Panc1 (cell line): ENCODE results near the gene INPPL1. TPM values are rescaled to one million over a fixed set of nuclear protein-coding genes. Genes with fewer than 3 reads are reported as not detected.

Source experiments
- ATAC-seq: fragments of 200-7000 bp; cut with Tn5 transposase; 2 replicates; pipeline ENCODE4 v1.9.1; 2020; ENCODE audit warnings: mild to moderate bottlenecking, moderate library complexity
- BruUV-seq: library from RNA; stranded (reverse); fragments of 400-500 nt; replicated peaks from 2 replicates; lab custom pipeline; 2021; lab: Mats Ljungman, UMichigan
- CTCF ChIA-PET: fragments of 300-600 bp; sonication (Branson Sonifier 250); formaldehyde crosslinking; loops from one replicate; lab custom pipeline; 2022; ENCODE audit warnings: antibody characterized with exemption; lab: Charles Lee
- POLR2A ChIA-PET: fragments of 300-600 bp; sonication (Branson Sonifier 250); formaldehyde crosslinking; loops from one replicate; lab custom pipeline; 2022; ENCODE audit warnings: antibody characterized with exemption; lab: Charles Lee
- DNase-seq: peaks from one replicate; pipeline ENCODE4 v3.0.0-alpha.2; 2010; ENCODE audit warnings: low read depth, low spot score
- H3K27ac ChIP-seq: 2 replicates; pipeline ENCODE4 v1.5.1; 2011; ENCODE audit warnings: mild to moderate bottlenecking, low read length, inconsistent platforms
- H3K27me3 ChIP-seq: fragments of 200-500 bp; sonication (Bioruptor generic); 2 replicates; pipeline ENCODE4 v1.6.0; 2014; ENCODE audit warnings: low read length, inconsistent platforms; ENCODE audit not compliant: control insufficient read depth, insufficient read depth
- H3K36me3 ChIP-seq: fragments of 200-500 bp; sonication (Bioruptor generic); 2 replicates; pipeline ENCODE4 v1.5.1; 2014; ENCODE audit warnings: inconsistent platforms, mild to moderate bottlenecking, low read length, moderate library complexity; ENCODE audit not compliant: control insufficient read depth, insufficient read depth
- H3K4me1 ChIP-seq: 2 replicates; pipeline ENCODE4 v1.5.1; 2011; ENCODE audit warnings: inconsistent platforms, mild to moderate bottlenecking, low read length, moderate library complexity; ENCODE audit not compliant: control insufficient read depth, insufficient read depth
- H3K4me3 ChIP-seq, 2 experiments: 2 replicates each; pipeline ENCODE4 v1.5.1; 2011 to 2012; ENCODE audit warnings: low read depth in 2 of 2, low read length in 2 of 2, mild to moderate bottlenecking in 2 of 2, inconsistent platforms in 1 of 2, moderate library complexity in 1 of 2
- H3K9me3 ChIP-seq: fragments of 200-500 bp; sonication (Bioruptor generic); 2 replicates; pipeline ENCODE4 v1.5.1; 2014; ENCODE audit warnings: low read depth, mild to moderate bottlenecking, inconsistent platforms, low read length, moderate library complexity; ENCODE audit not compliant: control insufficient read depth, insufficient read depth
- CTCF ChIP-seq: fragments of 450-650 bp; IDR thresholded peaks from 2 replicates; pipeline ENCODE4 v1.5.1; 2017; ENCODE audit warnings: mild to moderate bottlenecking
- POLR2AphosphoS5 ChIP-seq: IDR thresholded peaks from 2 replicates; pipeline ENCODE4 v1.6.1; 2012; ENCODE audit warnings: mild to moderate bottlenecking, low read depth, low read length, moderate library complexity
- SIN3A ChIP-seq: IDR thresholded peaks from 2 replicates; pipeline ENCODE4 v1.6.1; 2012; ENCODE audit warnings: low read depth, mild to moderate bottlenecking, low read length, moderate library complexity, borderline replicate concordance; ENCODE audit not compliant: insufficient read depth
- TCF7L2 ChIP-seq: IDR thresholded peaks from 2 replicates; pipeline ENCODE4 v1.6.1; 2011; ENCODE audit warnings: mild to moderate bottlenecking, low read depth, low read length, inconsistent platforms
- in situ Hi-C: cut with HindIII; loops from 2 replicates; pipeline ENCODE4 v1.10.0; 2016; ENCODE audit warnings: low sequenced_read_pairs, low pct_unique_long_range_greater_than_20kb
- intact Hi-C: fragments of 100-400 bp; cut with micrococcal nuclease; formaldehyde crosslinking; loops from one replicate; pipeline ENCODE4 v1.10.0; 2022; ENCODE audit not compliant: unreplicated experiment
- total RNA-seq: library from RNA; stranded (reverse); gene quantifications from one replicate; pipeline ENCODE4 v1.2.1, GENCODE V29; 2021; ENCODE audit not compliant: unreplicated experiment
- TF ChIP-seq, protein P1 (sequence below), 2 experiments: IDR thresholded peaks; 2 replicates each; pipeline ENCODE4 v1.6.1; 2011 to 2012; ENCODE audit warnings: low read depth in 2 of 2, control low read depth in 1 of 2, low read length in 1 of 2, mild to moderate bottlenecking in 1 of 2, moderate library complexity in 1 of 2; ENCODE audit not compliant: insufficient read depth in 1 of 2

INPPL1 gene
- total RNA-seq, 1 experiment from 2014 or later: 298 TPM

DNA sequence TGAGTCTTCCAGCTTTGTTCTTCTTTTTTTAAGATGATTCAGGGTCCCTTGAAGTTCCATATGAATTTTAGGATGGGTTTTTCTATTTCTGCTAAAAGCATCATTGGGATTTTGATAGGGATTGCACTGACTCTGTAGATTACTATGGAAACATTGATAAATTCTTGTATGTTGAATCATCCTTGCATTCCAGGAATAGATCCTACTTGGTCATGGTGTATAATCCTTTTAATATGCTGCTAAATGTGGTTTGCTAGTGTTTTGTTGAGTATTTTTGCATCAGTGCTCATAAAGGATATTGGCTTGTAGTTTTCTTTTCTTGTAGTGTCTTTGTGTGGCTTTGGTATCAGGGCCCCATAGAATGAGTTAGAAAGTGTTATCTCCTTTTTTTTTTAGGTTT is 54.3 kb downstream of the INPPL1 start:
- no peak for TF ChIP-seq TCF7L2
- TF ChIP-seq CTCF: no peak
- no peak for TF ChIP-seq POLR2AphosphoS5
- TF ChIP-seq SIN3A: no peak
- TF ChIP-seq, protein P1, sequence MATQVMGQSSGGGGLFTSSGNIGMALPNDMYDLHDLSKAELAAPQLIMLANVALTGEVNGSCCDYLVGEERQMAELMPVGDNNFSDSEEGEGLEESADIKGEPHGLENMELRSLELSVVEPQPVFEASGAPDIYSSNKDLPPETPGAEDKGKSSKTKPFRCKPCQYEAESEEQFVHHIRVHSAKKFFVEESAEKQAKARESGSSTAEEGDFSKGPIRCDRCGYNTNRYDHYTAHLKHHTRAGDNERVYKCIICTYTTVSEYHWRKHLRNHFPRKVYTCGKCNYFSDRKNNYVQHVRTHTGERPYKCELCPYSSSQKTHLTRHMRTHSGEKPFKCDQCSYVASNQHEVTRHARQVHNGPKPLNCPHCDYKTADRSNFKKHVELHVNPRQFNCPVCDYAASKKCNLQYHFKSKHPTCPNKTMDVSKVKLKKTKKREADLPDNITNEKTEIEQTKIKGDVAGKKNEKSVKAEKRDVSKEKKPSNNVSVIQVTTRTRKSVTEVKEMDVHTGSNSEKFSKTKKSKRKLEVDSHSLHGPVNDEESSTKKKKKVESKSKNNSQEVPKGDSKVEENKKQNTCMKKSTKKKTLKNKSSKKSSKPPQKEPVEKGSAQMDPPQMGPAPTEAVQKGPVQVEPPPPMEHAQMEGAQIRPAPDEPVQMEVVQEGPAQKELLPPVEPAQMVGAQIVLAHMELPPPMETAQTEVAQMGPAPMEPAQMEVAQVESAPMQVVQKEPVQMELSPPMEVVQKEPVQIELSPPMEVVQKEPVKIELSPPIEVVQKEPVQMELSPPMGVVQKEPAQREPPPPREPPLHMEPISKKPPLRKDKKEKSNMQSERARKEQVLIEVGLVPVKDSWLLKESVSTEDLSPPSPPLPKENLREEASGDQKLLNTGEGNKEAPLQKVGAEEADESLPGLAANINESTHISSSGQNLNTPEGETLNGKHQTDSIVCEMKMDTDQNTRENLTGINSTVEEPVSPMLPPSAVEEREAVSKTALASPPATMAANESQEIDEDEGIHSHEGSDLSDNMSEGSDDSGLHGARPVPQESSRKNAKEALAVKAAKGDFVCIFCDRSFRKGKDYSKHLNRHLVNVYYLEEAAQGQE (IDR thresholded peaks at IDR 0.05; ENCODE audit: insufficient read depth in 1 of 2, low read depth in 2 of 2, low read length in 1 of 2): no peak
- BruUV-seq: no TSS peak
- no peaks in the 10 kb centered on the region for H3K4me1 ChIP-seq
- no peaks in the 10 kb centered on the region; the same call in 1 of the 2 replicates for H3K27me3 ChIP-seq
- H3K9me3 ChIP-seq: no peaks in the 10 kb centered on the region
- H3K36me3 ChIP-seq: no peaks in the 10 kb centered on the region
- ChIA-PET POLR2A (no interaction called here), CTCF (no interaction called here)
- no peak overlapping the region for H3K4me3 ChIP-seq
- intact Hi-C loops (no loop called here), in situ Hi-C loops (no loop called here)
- H3K27ac ChIP-seq: no peak overlapping the region
- no peak for DNase-seq
- ATAC-seq: no peak

- no peaks in the 10 kb centered on the region for H3K9me3 ChIP-seq
- no peaks in the 10 kb centered on the region for H3K4me1 ChIP-seq
- no TSS peak for BruUV-seq
- POLR2A ChIA-PET: interaction anchor here (0.8 kb wide), 1 partner anchor 119 kb away, joined by 3 read pairs; no protein-coding TSS in a partner anchor
- no peak overlapping the region for H3K4me3 ChIP-seq
- CTCF ChIA-PET: no interaction called here
- intact Hi-C loops (no loop called here), in situ Hi-C loops (no loop called here)
- no peak overlapping the region for H3K27ac ChIP-seq
- no peaks in the 10 kb centered on the region; the same call in 1 of the 2 replicates for H3K27me3 ChIP-seq
- ATAC-seq (no peak), DNase-seq (no peak)
- no peaks in the 10 kb centered on the region for H3K36me3 ChIP-seq
- TF ChIP-seq, protein P1 (IDR thresholded peaks at IDR 0.05; ENCODE audit: insufficient read depth in 1 of 2, low read depth in 2 of 2, low read length in 1 of 2): no peak
- no peak for TF ChIP-seq POLR2AphosphoS5
- TF ChIP-seq SIN3A: no peak
- no peak for TF ChIP-seq CTCF
- TF ChIP-seq TCF7L2: no peak
These were observed 55.5 kb downstream of the INPPL1 start for GRCh38 chr11:72280037-72280436.
